Ovary (tissue), 3 donors: ENCODE data around the gene LEPR.

ENCODE experiments used
- EP300 ChIP-seq: sonication (generic); formaldehyde crosslinking; IDR thresholded peaks from one replicate; pipeline ENCODE4 v1.6.1; 2017; ENCODE audit warnings: antibody characterized with exemption
- POLR2A ChIP-seq: fragments of 450-650 bp; IDR thresholded peaks from one replicate; pipeline ENCODE4 v1.6.1; 2017; ENCODE audit warnings: antibody characterized with exemption, mild to moderate bottlenecking, moderate library complexity
- TF ChIP-seq, protein P1 (sequence below), 3 donors: fragments of 450-650 bp in 2 of 3; fragments of 200-600 bp in 1 of 3; IDR thresholded peaks; one replicate each; pipeline versions ENCODE4 v1.5.1 to v1.8.0; 2016 to 2022; ENCODE audit warnings: antibody characterized with exemption in 3 of 3, mild to moderate bottlenecking in 1 of 3
- donor health status: DM: no; HTN: no; CAD: no.

DNA sequence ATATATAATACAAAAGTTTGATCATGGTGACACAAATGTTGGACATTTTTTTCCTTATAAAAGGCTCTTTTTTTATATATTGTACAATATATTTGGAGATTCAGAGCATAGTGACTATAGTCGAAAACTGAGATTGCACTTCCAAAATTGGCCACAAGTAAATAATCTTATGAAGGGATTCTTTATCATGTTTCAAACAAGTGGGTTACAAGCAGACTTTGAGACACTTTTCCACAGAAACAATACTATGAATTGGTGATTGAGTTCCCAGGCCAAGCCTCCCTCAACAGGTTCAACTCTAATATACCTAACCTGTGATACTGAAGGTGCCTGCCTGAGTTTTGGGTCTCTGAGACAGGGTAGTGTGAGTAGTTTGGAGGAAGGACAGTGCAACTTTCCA, 13.8 kb downstream of the LEPR start:
- TF ChIP-seq EP300, result no peak
- TF ChIP-seq, protein P1, sequence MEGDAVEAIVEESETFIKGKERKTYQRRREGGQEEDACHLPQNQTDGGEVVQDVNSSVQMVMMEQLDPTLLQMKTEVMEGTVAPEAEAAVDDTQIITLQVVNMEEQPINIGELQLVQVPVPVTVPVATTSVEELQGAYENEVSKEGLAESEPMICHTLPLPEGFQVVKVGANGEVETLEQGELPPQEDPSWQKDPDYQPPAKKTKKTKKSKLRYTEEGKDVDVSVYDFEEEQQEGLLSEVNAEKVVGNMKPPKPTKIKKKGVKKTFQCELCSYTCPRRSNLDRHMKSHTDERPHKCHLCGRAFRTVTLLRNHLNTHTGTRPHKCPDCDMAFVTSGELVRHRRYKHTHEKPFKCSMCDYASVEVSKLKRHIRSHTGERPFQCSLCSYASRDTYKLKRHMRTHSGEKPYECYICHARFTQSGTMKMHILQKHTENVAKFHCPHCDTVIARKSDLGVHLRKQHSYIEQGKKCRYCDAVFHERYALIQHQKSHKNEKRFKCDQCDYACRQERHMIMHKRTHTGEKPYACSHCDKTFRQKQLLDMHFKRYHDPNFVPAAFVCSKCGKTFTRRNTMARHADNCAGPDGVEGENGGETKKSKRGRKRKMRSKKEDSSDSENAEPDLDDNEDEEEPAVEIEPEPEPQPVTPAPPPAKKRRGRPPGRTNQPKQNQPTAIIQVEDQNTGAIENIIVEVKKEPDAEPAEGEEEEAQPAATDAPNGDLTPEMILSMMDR (IDR thresholded peaks at IDR 0.05), result no peak
- no peak for TF ChIP-seq POLR2A
